GM19023 (cell line): ENCODE results near the gene KIF26A.

ENCODE experiments used
- ATAC-seq: cut with Tn5 transposase; IDR thresholded peaks from one replicate; pipeline ENCODE4 v1.9.1; 2021; ENCODE audit warnings: mild to moderate bottlenecking, moderate library complexity; ENCODE audit not compliant: unreplicated experiment

KIF26A gene

GRCh38 chr14:104101086-104101621, 37.2 kb upstream of the KIF26A start:
- ATAC-seq, result no peak

- no peak for ATAC-seq
Observed at GRCh38 chr14:104101651-104102281, 36.6 kb upstream of the KIF26A start.

- no peak for ATAC-seq
Observed at GRCh38 chr14:104102282-104102914, 36.0 kb upstream of the KIF26A start.

- no peak for ATAC-seq
Observed at GRCh38 chr14:104103061-104103445, 35.3 kb upstream of the KIF26A start.

GRCh38 chr14:104103446-104104075, 34.8 kb upstream of the KIF26A start:
- ATAC-seq, result no peak

GRCh38 chr14:104104076-104104901, 34.1 kb upstream of the KIF26A start:
- ATAC-seq, result no peak

GRCh38 chr14:104105071-104105821, 33.1 kb upstream of the KIF26A start:
- ATAC-seq, result no peak

GRCh38 chr14:104105822-104106470, 32.4 kb upstream of the KIF26A start:
- ATAC-seq, result no peak

- no peak for ATAC-seq
Observed at GRCh38 chr14:104106471-104106991, 31.9 kb upstream of the KIF26A start.

GRCh38 chr14:104107101-104107581, 31.2 kb upstream of the KIF26A start:
- ATAC-seq, result no peak

- no peak for ATAC-seq
Observed at GRCh38 chr14:104107611-104108569, 30.5 kb upstream of the KIF26A start.

GRCh38 chr14:104108570-104109541, 29.5 kb upstream of the KIF26A start:
- ATAC-seq, result no peak

- ATAC-seq, result no peak
Observed at GRCh38 chr14:104109731-104110361, 28.5 kb upstream of the KIF26A start.

- ATAC-seq, result no peak
Observed at GRCh38 chr14:104110491-104111209, 27.7 kb upstream of the KIF26A start.

- ATAC-seq, result no peak
Observed at GRCh38 chr14:104111301-104112112, 26.9 kb upstream of the KIF26A start.
